GM19397 (cell line): ENCODE measurements around the gene FMNL2.

ENCODE experiments used
- ATAC-seq: cut with Tn5 transposase; IDR thresholded peaks from one replicate; pipeline ENCODE4 v1.9.1; 2021; ENCODE audit warnings: mild to moderate bottlenecking, moderate library complexity; ENCODE audit not compliant: unreplicated experiment

The FMNL2 gene

GRCh38 chr2:152400607-152401214, 65.7 kb downstream of the FMNL2 start:
- no peak for ATAC-seq

- no peak for ATAC-seq
These were observed 68.1 kb downstream of the FMNL2 start for GRCh38 chr2:152402780-152403759.

GRCh38 chr2:152405206-152406118, 70.5 kb downstream of the FMNL2 start:
- ATAC-seq: no peak

- no peak for ATAC-seq
These were observed 71.3 kb downstream of the FMNL2 start for GRCh38 chr2:152406119-152406835.

- ATAC-seq: no peak
These were observed 71.8 kb downstream of the FMNL2 start for GRCh38 chr2:152406836-152407161.

GRCh38 chr2:152407204-152407721, 72.3 kb downstream of the FMNL2 start:
- peak; percentile 89 for ATAC-seq

- no peak for ATAC-seq
These were observed 72.8 kb downstream of the FMNL2 start for GRCh38 chr2:152407806-152408205.

GRCh38 chr2:152408254-152408653, 73.3 kb downstream of the FMNL2 start:
- ATAC-seq: no peak

- ATAC-seq: no peak
These were observed 74.6 kb downstream of the FMNL2 start for GRCh38 chr2:152409386-152410164.

GRCh38 chr2:152410165-152410597, 75.2 kb downstream of the FMNL2 start:
- ATAC-seq: no peak

- ATAC-seq: no peak
These were observed 76.2 kb downstream of the FMNL2 start for GRCh38 chr2:152411154-152411553.

- ATAC-seq: no peak
These were observed 78.5 kb downstream of the FMNL2 start for GRCh38 chr2:152413228-152414030.

GRCh38 chr2:152415231-152415642, 80.3 kb downstream of the FMNL2 start:
- no peak for ATAC-seq

- ATAC-seq: no peak
These were observed 80.8 kb downstream of the FMNL2 start for GRCh38 chr2:152415796-152416195.

GRCh38 chr2:152418688-152419087, 83.7 kb downstream of the FMNL2 start:
- no peak for ATAC-seq

- ATAC-seq: no peak
These were observed 85.0 kb downstream of the FMNL2 start for GRCh38 chr2:152419944-152420343.

GRCh38 chr2:152420363-152420762, 85.4 kb downstream of the FMNL2 start:
- ATAC-seq: no peak

GRCh38 chr2:152420936-152421335, 86.0 kb downstream of the FMNL2 start:
- no peak for ATAC-seq
